Liver (tissue), 9 donors: ENCODE results near the gene NPAS1. TPM values are rescaled to one million over a fixed set of nuclear protein-coding genes. Genes with fewer than 3 reads are reported as not detected.

ENCODE experiments used
- DNase-seq: peaks from one replicate; pipeline ENCODE4 v3.0.0-alpha.2; 2017; ENCODE audit warnings: low spot score
- H3K27ac ChIP-seq, 2 donors: one replicate each; pipeline ENCODE4 v1.7.0; 2013; ENCODE audit warnings: inconsistent platforms in 2 of 2, low read length in 2 of 2, control low read depth in 1 of 2, low read depth in 1 of 2, mild to moderate bottlenecking in 1 of 2
- H3K27me3 ChIP-seq, 4 donors: one replicate each; pipeline versions ENCODE4 v1.6.1 to v1.7.0; 2013; ENCODE audit warnings: low read length in 3 of 4, inconsistent platforms in 1 of 4, mild to moderate bottlenecking in 1 of 4, moderate library complexity in 1 of 4; ENCODE audit not compliant: control insufficient read depth in 4 of 4, insufficient read depth in 4 of 4
- H3K36me3 ChIP-seq, 4 donors: one replicate each; pipeline versions ENCODE4 v1.6.1 to v1.7.0; 2013; ENCODE audit warnings: low read length in 3 of 4, mild to moderate bottlenecking in 3 of 4, low read depth in 1 of 4, moderate library complexity in 1 of 4; ENCODE audit not compliant: control insufficient read depth in 4 of 4, insufficient read depth in 3 of 4
- H3K4me1 ChIP-seq, 4 donors: one replicate each; pipeline versions ENCODE4 v1.6.1 to v1.7.0; 2013; ENCODE audit warnings: low read length in 3 of 4, mild to moderate bottlenecking in 3 of 4, moderate library complexity in 1 of 4; ENCODE audit not compliant: control insufficient read depth in 4 of 4, insufficient read depth in 4 of 4
- H3K4me3 ChIP-seq, 3 donors: one replicate each; pipeline versions ENCODE4 v1.6.1 to v1.7.0; 2013; ENCODE audit warnings: low read length in 3 of 3, control low read depth in 1 of 3, low read depth in 1 of 3, mild to moderate bottlenecking in 1 of 3
- H3K9ac ChIP-seq, 2 donors: one replicate each; pipeline ENCODE4 v1.7.0; 2013; ENCODE audit warnings: low read length in 2 of 2, mild to moderate bottlenecking in 2 of 2, moderate library complexity in 2 of 2, control low read depth in 1 of 2, low read depth in 1 of 2
- H3K9me3 ChIP-seq, 4 donors: one replicate each; pipeline versions ENCODE4 v1.6.1 to v1.7.0; 2013; ENCODE audit warnings: low read length in 3 of 4; ENCODE audit not compliant: control insufficient read depth in 4 of 4
- ATF3 ChIP-seq: IDR thresholded peaks from 2 replicates; pipeline ENCODE4 v1.6.1; 2016; ENCODE audit warnings: antibody characterized with exemption
- CTCF ChIP-seq: fragments of 150-350 bp; IDR thresholded peaks from 2 replicates; pipeline ENCODE4 v1.5.1; 2017; ENCODE audit warnings: improper control_type of control experiment, low read depth, low read length; ENCODE audit not compliant: missing input control
- EGR1 ChIP-seq, 2 donors: IDR thresholded peaks; 2 replicates each; pipeline ENCODE4 v1.6.1; 2016 to 2018; ENCODE audit warnings: antibody characterized with exemption in 2 of 2, low read depth in 2 of 2
- FOXA1 ChIP-seq: IDR thresholded peaks from 2 replicates; pipeline ENCODE4 v1.6.1; 2016; ENCODE audit warnings: antibody characterized with exemption
- FOXA2 ChIP-seq: IDR thresholded peaks from 2 replicates; pipeline ENCODE4 v1.6.1; 2016; ENCODE audit warnings: antibody characterized with exemption
- GABPA ChIP-seq, 2 donors: IDR thresholded peaks in 1 of 2; conservative IDR thresholded peaks in 1 of 2; 2 replicates each; pipeline ENCODE4 v1.6.1; 2016; ENCODE audit warnings: antibody characterized with exemption in 2 of 2, mild to moderate bottlenecking in 1 of 2, moderate library complexity in 1 of 2
- HNF4A ChIP-seq, 2 donors: conservative IDR thresholded peaks; 2 replicates each; pipeline ENCODE4 v1.6.1; 2016; ENCODE audit warnings: antibody characterized with exemption in 2 of 2, mild to moderate bottlenecking in 2 of 2
- HNF4G ChIP-seq: IDR thresholded peaks from 2 replicates; pipeline ENCODE4 v1.6.1; 2016; ENCODE audit warnings: antibody characterized with exemption
- JUND ChIP-seq, 2 donors: IDR thresholded peaks; 2 replicates each; pipeline ENCODE4 v1.6.1; 2016; ENCODE audit warnings: antibody characterized with exemption in 2 of 2
- MAX ChIP-seq: IDR thresholded peaks from 2 replicates; pipeline ENCODE4 v1.6.1; 2016; ENCODE audit warnings: antibody characterized with exemption
- NR2F2 ChIP-seq: IDR thresholded peaks from 2 replicates; pipeline ENCODE4 v1.6.1; 2016; ENCODE audit warnings: antibody characterized with exemption
- RAD21 ChIP-seq, 2 donors: IDR thresholded peaks; 2 replicates each; pipeline ENCODE4 v1.6.1; 2016; ENCODE audit warnings: antibody characterized with exemption in 2 of 2, mild to moderate bottlenecking in 2 of 2
- REST ChIP-seq: IDR thresholded peaks from 2 replicates; pipeline ENCODE4 v1.6.1; 2016; ENCODE audit warnings: antibody characterized with exemption, mild to moderate bottlenecking
- RXRA ChIP-seq, 2 donors: IDR thresholded peaks; 2 replicates each; pipeline ENCODE4 v1.6.1; 2017 to 2018; ENCODE audit warnings: antibody characterized with exemption in 2 of 2, mild to moderate bottlenecking in 1 of 2
- SP1 ChIP-seq: IDR thresholded peaks from 2 replicates; pipeline ENCODE4 v1.6.1; 2018; ENCODE audit warnings: antibody characterized with exemption, mild to moderate bottlenecking
- TAF1 ChIP-seq: conservative IDR thresholded peaks from 2 replicates; pipeline ENCODE4 v1.6.1; 2016; ENCODE audit warnings: antibody characterized with exemption, mild to moderate bottlenecking
- YY1 ChIP-seq: IDR thresholded peaks from 2 replicates; pipeline ENCODE4 v1.6.1; 2016; ENCODE audit warnings: antibody characterized with exemption, mild to moderate bottlenecking
- ZBTB33 ChIP-seq: IDR thresholded peaks from 2 replicates; pipeline ENCODE4 v1.6.1; 2016; ENCODE audit warnings: antibody characterized with exemption
- WGBS: extraction: QIAGEN DNeasy Blood & Tissue Kit; methylation state at CpG from one replicate; pipeline ENCODE4 v1.1.7; 2013; 5-methylcytosine and 5-hydroxymethylcytosine counted together
- polyA plus RNA-seq, 2 donors: library from polyadenylated mRNA; stranded (reverse) in 1 of 2; unstranded in 1 of 2; fragments of 200-250 nt in 1 of 2; fragments of >200 nt in 1 of 2; fragmentation: Nextera tagmentation in 1 of 2; extraction: Ambion mirVana in 1 of 2; gene quantifications; one replicate each; pipeline versions ENCODE4 v1.2.1 to v1.2.3, GENCODE V29; 2013 to 2015
- total RNA-seq, 2 donors: library from RNA; depleted of rRNA; stranded (reverse); fragments of >200 nt; gene quantifications; one replicate each; pipeline ENCODE4 v1.2.3, GENCODE V29; 2014
- donor health status: healthy.
- donor health status: healthy.
- donor health status: healthy.
- donor health status: healthy.
- donor health status: healthy.

Gene NPAS1
- total and polyA plus RNA-seq, 4 donors: 0.22 TPM; not detected in 3

GRCh38 chr19:47067215-47067847, 47.7 kb downstream of the NPAS1 start:
- Histone ChIP-seq H3K9ac (no peak overlapping the region), H3K36me3 (peaks cover 5 to 70% (median 41%) of the 10 kb centered on the region in 4 donors), H3K4me3 (no peak overlapping the region), H3K9me3 (no peaks in the 10 kb centered on the region), H3K4me1 (no peaks in the 10 kb centered on the region), H3K27ac (no peak overlapping the region), H3K27me3 (no peaks in the 10 kb centered on the region)
- TF ChIP-seq JUND (IDR thresholded peaks at IDR 0.05): no peak
- TF ChIP-seq GABPA (IDR thresholded peaks at IDR 0.05 in 1 of 2, conservative IDR thresholded peaks at IDR 0.05 in 1 of 2): no peak
- no peak for TF ChIP-seq NR2F2
- TF ChIP-seq TAF1: no peak
- TF ChIP-seq REST: no peak
- no peak for TF ChIP-seq SP1
- TF ChIP-seq HNF4G: no peak
- TF ChIP-seq RXRA (IDR thresholded peaks at IDR 0.05): no peak
- DNase-seq: no peak
- 97% methylated on average over 36 of the region's 36 CpGs for WGBS

- no peak for DNase-seq
- no peaks in the 10 kb centered on the region for H3K27me3 ChIP-seq
- H3K4me1 ChIP-seq: no peaks in the 10 kb centered on the region
- TF ChIP-seq HNF4A (conservative IDR thresholded peaks at IDR 0.05): no peak
- TF ChIP-seq YY1: no peak
- TF ChIP-seq FOXA2: no peak
- TF ChIP-seq ZBTB33: no peak
- no peak for TF ChIP-seq GABPA (IDR thresholded peaks at IDR 0.05 in 1 of 2, conservative IDR thresholded peaks at IDR 0.05 in 1 of 2)
- TF ChIP-seq TAF1: no peak
- no peak for TF ChIP-seq RXRA (IDR thresholded peaks at IDR 0.05)
- no peak for TF ChIP-seq FOXA1
- TF ChIP-seq NR2F2: no peak
- TF ChIP-seq ATF3: no peak
- TF ChIP-seq HNF4G: no peak
- no peak for TF ChIP-seq EGR1 (IDR thresholded peaks at IDR 0.05; ENCODE audit: low read depth in 2 of 2)
- TF ChIP-seq JUND (IDR thresholded peaks at IDR 0.05): no peak
- TF ChIP-seq RAD21 (IDR thresholded peaks at IDR 0.05): no peak
- no peak for TF ChIP-seq SP1
- TF ChIP-seq REST: no peak
- no peak for TF ChIP-seq CTCF
- no peak for TF ChIP-seq MAX
- peaks cover 7 to 70% (median 44%) of the 10 kb centered on the region in 4 donors for H3K36me3 ChIP-seq
- no peak overlapping the region for H3K9ac ChIP-seq
- no peak overlapping the region for H3K27ac ChIP-seq
- no peak overlapping the region for H3K4me3 ChIP-seq
- H3K9me3 ChIP-seq: no peaks in the 10 kb centered on the region
- WGBS: 89% methylated on average over 8 of the region's 8 CpGs
Observed at GRCh38 chr19:47068246-47068645, 48.6 kb downstream of the NPAS1 start.
